HG03135 (cell line): ENCODE measurements around the gene ITK.
"Not testable (repeated sequence)": the region's sequence is repeated elsewhere in the genome, so short reads cannot be mapped to it uniquely, and the experiment has no call there.

Experiments
- ATAC-seq: cut with Tn5 transposase; IDR thresholded peaks from one replicate; pipeline ENCODE4 v1.9.1; 2021; ENCODE audit warnings: mild to moderate bottlenecking, moderate library complexity; ENCODE audit not compliant: unreplicated experiment

ITK gene

DNA sequence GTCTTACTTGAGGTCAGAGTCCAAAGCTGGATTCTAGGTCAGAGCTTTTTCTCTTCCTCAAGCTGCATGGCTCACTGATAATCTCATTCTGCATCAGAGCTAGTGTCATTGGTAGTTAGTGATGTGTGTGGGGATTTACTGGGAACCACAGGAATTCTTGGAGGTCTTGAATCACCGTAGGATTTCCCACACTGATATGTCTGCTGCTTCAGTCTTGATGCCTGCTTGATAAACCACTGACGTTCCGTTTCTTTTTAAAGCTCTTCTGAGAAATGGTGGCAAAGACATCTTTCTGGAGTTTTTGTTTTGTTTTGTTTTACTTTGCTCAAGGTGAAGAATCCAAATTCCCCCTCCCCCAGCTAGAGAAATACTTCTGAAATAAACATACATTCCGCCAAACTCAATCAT is 13.4 kb upstream of the ITK start:
- no peak for ATAC-seq

DNA sequence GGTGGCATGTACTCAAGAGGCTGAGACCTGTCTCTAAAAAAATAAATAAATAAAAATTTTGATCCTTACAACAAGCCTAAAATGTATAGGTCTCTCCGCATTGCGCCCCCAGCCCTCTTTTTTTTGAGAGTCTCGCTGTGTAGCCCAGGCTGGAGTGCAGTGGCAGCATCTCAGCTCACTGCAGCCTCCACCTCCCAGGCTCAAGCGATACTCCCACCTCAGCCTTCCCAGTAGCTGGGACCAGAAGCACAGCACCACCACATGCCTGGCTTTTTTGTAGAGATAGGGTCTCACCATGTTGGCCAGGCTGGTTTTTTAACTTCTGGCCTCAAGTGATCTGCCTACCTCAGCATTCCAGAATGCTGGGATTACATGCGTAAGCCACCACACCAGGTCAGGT is 12.4 kb upstream of the ITK start:
- no peak for ATAC-seq

DNA sequence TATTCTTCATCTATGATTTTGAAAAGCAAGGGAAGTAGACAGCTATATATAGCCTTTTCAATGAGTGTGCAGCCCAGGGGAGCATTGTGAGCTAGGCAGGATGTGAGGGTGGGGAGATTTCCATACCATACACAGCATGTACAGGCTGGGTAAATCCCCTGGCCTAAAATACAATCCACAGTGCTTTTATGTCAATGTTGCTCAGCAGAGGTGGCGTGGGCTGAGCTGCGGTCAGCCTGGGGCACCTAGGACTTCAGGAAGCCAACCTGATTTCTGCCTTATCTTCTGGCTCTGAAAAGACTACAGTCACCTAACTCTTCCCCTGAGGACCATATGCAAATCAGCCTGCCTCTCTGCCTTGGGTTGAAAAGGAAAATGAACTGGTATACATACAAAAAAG is 8.2 kb upstream of the ITK start:
- ATAC-seq: peak; percentile 99

DNA sequence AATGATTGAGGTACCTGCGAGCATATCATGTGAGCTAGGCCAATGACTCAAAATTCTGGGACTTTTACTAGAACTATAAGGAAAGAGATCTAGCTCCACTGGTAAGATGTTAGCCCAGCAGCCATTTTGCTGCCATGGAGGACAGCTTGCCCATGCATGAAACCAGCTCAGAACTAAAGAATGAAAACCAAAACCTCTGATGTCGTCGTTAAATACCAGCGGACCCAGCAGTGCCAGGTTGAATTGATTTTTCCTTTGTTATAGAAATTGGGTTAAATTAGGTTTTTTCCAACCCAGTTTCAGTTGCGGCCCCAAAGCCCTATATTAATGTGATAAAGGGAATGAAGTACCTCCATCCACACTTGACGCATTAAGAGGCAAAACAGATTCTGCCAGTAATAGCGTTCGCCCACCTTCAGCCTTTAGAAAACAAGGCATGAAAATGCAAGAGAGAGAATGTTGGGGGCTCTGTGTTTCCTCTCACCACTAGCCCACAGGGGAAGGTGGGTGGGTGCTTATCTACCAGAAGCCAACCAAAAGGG is 5.5 kb upstream of the ITK start:
- no peak for ATAC-seq

DNA sequence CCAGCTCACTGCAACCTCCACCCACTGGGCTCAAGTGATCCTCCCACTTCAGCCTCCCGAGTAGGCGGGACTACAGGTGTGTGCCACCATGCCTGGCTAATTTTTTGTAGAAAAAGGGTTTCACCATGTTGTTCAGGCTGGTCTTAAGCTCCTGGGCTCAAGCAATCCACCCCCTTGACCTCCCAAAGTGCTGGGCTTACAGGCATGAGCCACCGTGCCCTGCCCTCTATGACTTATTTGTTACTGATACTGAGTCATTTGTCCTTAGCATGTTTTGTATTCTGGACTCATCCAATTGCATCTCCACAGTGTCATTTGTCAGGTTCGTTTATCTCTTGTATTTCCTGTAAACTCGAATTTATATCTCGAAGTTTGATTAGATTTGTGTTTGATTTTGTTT is 2.7 kb upstream of the ITK start:
- no peak for ATAC-seq

DNA sequence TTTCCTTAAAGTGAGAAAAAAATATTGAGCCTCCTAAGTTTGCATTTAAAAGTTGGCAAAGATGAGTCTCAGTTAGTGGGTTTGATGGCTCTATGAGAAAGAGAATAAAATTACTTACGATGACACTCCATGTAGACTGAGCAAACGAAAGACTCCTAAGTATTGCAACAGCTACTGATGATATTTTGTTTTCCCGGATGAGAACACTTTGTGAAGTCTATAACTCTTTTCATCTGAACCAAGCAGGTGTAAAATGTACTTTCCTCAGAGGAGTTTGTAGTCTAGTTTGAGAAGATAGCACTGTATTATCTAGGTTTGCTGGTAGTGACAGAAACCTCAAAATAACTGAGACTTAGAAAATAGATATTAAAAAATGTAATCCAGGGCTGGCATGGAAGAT is 1.7 kb upstream of the ITK start:
- no peak for ATAC-seq

DNA sequence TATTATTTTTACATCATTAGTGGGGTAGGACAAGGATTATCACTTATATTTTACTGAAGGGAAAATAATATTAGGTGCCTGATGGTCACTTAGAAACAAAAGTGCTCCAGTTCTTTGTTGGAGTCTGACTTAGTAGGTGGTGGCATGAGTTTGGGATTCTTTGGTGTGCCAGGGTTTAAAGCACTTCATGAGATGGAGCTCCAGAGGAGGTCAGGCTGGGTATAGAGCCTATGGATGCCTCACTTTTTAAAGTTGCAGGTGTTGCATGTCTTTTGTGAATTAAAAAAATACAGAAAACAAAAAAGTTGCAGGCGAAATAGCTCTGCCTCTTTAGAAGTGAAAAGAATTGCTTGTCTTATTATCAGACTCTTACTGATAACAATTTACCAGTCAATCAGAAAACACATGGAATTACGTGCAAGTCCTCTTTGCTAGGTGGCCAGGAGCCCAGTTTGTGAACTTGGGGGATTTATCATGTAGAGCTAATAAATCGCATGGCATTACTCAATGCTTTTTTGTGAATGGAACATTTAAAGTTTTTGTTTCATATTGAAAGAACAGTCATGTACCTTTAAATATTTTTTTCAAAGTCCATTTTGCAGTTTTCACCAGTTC is 1.6 kb downstream of the ITK start:
- ATAC-seq: no peak

DNA sequence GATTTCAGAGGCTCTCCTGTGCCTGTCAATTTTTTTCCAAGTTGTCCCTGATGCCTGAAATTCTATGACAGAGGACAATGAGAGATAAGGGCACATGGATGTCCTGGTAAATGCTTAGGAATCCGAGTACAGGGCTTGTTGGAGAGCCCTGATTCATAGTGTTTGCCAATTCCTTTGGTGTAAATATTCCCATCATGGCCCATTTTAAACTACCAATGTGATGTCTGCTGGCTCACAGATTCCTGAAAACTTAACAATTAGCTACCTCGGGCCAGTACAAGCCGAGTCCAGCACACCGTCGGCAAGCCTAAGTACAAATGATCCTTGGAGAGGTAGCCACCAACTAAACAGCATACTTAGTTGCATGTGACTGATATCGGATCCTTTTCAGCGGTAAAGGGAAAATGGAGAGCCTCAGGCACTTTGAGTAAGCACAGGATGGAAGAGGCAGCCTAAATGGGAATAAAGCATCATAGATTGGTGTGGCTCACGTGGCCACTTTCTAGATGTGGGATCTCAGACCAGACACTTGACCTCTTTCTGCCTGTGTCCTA is 3.6 kb downstream of the ITK start:
- no peak for ATAC-seq

DNA sequence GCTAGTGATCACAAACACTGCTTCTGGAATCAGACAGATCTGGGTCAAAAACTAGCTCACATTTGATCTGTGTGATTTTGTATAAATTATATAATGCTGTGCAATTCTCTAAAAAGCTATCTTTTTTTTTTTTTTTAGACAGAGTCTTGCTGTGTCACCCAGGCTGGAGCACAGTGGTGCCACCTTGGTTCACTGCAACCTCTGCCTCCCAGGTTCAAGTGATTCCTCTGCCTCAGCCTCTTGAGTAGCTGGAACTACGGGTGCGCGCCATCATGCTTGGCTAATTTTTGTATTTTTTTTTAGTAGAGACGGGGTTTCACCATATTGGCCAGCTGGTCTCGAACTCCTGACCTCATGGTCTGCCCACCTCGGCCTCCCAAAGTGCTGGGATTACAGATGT is 4.5 kb downstream of the ITK start:
- ATAC-seq: not testable (repeated sequence)

DNA sequence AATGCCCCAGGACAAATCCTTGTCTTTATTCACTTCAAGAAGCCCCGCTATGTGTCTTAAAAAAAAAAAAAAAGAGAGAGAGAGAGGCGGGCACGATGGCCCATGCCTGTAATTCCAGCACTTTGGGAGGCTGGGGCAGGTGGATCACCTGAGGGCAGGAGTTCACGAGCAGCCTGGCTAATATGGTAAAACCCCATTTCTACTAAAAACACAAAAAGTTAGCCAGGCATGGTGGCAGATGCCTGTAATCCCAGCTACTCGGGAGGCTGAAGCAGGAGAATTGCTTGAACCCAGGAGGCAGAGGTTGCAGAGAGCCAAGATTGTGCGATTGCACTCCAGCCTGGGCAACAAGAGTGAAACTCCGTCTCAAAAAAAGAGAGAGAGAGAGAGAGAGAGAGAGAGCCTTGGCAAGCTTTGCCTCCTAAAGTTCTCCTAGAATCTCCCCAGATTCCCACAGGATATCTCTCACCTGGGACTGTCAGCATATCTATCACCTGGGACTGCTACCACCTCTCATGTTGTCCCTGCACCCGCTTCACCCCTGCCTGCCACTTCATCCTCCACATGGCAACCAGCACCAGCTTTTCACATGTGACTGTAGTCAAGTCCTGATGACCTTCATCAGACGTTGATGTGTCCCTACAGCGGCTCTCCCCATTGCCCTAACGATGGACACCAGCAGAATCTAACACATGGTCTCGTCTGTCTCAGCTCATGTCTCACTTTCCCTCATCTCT is 5.8 kb downstream of the ITK start:
- ATAC-seq: no peak

DNA sequence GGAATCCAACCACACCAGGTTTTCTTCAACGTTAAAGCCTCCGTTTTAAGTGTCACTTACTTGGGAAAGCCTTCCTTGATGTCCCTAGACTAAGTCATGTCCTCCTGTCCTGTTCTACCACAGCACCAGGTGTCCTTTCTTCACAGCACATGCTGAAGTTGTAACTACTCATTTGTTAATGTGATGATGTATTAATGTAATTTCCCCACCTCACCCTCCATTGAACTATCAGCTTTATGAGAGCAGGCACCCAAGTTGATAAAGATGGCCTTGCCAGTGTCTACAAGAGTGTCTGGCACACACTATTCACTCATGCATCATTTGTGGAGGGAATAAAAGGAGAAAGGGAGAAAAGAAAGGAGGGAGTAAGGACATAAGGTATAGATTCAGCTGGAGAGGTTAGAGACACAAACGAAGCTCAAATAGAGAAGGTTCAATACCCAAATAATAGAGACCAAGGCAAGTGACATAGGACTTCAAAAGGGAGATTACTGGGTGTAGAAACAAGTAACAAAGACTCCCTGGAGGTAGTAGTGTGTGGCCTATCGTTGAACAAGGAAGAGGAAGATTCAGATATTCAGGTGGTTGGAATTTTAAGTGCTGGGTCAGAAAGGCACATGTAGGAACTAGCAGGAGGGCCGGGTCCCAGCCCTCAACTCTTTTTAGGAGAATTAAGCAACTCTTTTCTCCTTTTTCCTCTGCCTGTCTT is 6.6 kb downstream of the ITK start:
- ATAC-seq: no peak

DNA sequence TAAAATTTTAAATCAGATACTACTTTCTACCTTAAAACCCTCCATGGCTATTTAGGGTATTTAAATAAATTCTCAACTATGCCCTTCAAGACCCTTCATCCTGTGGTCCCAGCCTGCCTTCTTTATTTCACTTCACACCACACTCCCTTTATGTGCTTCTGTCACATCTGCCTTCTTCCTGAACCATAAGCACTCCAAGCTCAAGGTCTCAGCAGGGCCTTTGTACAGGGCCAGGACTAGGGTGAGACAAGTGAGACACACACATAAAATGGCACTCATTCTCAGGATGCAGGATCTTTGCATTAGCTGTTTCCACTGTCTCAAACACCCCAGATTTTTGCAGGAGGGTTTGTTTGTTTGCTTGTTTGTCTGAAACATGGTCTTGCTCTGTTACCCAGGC is 7.6 kb downstream of the ITK start:
- no peak for ATAC-seq

DNA sequence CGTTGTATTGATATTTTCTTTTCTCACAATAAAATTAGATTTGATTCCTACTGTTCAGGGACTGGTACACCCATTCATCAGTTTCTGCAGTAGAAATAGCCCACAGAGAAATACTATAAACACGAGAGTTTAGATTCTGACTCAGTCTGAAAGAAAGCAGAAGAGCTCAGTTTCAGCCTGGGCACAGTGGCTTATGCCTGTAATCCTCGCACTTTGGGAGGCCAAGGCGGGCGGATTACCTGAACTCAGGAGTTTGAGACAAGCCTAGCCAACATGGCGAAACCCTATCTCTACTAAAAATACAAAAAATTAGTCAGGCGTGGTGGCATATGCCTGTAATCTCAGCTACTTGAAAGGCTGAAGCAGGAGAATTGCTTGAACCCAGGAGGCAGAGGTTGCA is 8.6 kb downstream of the ITK start:
- no peak for ATAC-seq

DNA sequence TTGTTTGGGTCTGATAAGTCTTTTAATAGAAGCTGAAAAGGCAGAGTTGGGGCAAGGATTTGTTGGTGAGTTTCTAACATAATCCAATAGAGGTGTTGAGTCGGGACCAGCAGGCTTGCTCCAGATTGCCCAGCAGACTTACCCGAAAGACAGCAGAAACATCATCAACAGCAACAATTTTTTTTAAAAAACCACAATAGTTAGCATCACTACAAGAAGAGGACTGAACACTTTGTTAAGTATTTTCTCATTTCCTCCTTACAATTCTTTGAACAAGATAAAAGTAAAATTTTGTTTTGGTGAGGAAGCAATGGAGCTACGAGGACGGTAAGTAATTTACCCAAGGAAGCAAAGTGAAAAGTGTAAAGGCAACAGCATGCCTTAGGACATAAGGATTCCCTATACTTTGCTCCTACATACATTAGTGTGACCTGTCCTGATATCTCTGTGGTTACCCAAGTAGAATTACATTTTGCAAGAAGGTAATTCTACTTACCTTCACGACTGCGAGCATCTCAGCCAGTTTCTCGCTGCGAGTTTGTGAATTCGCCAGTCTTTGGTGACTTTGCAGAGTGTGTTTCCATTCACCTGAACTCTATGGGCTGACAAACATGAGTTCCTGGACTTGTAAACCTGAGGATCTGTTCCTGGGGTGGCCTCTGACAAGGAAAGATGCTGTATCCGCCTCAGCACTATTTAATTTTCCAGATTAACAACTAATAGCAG is 13.2 kb downstream of the ITK start:
- ATAC-seq: no peak

DNA sequence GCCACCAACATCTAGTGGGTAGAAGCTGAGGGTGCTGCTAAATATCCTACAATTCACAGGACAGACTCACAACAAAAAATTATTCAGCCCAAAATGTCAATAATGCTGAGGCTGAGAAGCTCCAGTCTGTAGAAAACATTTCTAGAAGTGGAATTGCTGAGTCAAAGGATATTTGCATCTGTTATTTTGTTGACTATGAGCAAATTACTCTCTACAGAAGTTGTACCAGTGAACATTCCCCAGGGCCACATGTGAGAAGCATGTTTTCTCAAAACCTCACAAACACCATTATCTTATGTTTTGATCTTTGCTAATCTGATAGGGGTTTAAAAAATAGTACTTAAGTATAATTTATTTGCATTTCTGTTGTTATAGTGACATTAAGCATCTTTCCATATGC is 15.4 kb downstream of the ITK start:
- no peak for ATAC-seq

DNA sequence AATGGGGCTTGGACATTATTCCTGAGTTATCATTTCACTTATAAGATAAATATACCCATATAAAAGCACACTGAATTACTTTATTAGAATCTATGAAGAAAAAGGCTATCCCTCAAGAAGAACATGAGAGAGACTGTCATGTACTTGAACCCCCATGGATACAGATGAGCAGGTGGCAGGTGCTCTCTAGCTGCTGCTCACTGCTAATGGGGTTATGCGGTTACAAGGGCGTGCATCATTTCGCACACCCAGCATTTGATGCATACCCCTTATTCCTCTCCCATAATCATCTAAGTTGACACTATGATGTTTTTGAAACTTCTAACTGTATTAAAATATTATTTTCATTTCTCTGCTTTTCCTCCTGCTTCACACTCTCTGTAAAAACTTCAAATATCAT is 16.4 kb downstream of the ITK start:
- ATAC-seq: no peak

DNA sequence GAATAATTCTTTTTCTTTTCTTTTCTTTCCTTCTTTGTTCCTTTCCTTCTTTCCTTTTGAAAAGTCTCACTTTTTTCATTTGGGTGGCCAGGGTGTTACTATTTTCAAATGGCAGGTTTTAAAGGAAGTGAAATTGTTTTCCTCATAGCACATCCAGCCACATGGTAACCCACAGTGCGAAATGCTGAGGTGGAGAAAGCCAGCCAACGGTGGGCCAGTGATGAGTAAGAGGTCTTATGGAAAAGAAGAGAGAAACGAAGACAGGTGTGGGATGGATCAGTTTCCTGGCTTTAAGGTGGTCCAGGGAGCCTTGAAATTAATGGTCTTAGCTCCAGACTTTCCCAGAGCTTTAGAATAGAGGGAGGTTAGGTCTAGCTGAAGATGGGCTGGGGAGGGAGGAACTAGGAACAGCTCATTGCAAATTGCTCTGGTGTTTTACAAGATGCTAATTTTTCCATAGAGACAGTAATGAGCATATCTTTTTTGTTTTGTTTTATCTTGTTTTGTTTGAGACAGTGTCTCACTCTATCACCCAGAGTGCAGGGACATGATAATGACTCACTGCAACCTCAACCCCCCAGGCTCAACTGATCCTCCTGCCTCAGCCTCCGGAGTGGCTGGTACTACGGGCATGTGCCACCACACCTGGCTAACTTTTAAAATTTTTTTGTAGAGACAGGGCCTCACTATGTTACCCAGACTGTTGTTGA is 17.8 kb downstream of the ITK start:
- ATAC-seq: no peak

DNA sequence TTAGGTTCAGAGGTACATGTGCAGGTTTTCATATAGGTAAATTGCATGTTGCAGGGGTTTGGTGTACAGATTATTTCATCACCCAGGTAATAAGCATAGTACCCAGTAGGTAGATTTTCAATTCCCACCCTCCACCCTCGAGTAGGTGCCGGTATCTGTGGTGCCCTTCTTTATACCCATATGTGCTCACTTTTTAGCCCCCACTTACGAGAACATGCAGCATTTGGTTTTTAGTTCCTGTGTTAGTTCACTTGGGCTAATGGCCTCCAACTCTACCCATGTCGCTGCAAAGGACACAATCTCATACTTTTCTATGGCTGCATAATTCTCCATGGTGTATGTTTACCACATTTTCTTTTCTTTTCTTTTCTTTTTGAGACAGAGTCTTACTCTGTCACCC is 21.2 kb downstream of the ITK start:
- ATAC-seq: no peak

DNA sequence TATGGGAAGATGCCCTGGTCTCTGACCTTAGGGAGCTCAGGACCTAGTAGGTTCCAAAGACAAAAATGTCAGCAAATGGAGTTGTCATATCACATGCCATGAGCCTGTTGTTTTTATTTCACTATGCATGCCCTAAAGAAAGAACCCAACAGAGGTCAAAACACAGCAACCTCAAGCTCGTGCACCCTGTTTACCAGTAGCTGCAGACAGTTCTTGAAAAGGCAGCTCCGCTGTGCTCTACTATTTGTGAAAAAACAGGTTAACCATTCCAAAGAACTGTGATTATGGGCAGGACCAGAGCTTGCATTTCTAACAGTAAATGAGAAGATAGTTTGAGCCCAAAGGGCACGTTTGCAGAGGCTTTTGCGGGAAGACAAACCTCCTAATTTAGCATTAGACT is 22.8 kb downstream of the ITK start:
- ATAC-seq: no peak

DNA sequence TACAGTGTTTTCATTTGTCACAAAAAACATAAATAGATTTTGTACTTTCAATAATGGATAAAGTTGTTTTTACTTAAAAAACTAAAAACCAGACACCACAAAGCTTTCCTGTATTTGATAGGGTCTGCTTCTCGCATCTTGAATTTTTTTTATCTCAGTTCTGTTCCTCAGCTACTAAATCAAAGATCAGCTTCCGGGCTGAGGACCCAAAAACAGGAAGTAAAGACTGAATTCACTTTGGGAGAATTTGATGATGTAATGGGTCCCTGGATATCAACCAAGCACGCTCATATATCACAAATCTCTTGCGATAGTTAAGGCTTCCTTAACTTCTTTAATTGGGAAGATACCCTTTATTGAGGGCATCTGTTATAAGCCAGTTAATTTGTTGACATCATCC is 24.1 kb downstream of the ITK start:
- ATAC-seq: no peak

DNA sequence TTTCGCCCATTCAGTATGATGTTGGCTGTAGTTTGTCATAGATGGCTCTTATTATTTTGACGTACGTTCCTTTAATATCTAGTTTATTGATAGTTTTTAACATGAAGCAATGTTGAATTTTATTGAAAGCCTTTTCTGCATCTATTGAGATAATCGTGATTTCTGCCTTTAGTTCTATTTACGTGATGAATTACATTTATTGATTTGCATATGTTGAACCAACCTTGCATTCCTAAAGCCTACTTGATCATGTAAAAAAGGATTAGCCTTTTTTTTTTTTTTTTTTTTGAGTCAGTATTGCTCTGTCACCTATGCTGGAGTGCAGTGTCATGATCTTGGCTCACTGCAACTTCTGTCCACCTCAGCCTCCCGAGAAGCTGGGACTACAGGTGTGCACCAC is 25.1 kb downstream of the ITK start:
- no peak for ATAC-seq
